GM12891 (cell line): ENCODE measurements around the gene AXDND1.

ENCODE experiments used
- POLR2A ChIP-seq: IDR thresholded peaks from 2 replicates; pipeline ENCODE4 v1.6.1; 2011; ENCODE audit warnings: low read depth, low read length, control low read depth
- POU2F2 ChIP-seq: IDR thresholded peaks from 2 replicates; pipeline ENCODE4 v1.6.1; 2011; ENCODE audit warnings: low read depth, mild to moderate bottlenecking, control low read depth, low read length, moderate library complexity

DNA sequence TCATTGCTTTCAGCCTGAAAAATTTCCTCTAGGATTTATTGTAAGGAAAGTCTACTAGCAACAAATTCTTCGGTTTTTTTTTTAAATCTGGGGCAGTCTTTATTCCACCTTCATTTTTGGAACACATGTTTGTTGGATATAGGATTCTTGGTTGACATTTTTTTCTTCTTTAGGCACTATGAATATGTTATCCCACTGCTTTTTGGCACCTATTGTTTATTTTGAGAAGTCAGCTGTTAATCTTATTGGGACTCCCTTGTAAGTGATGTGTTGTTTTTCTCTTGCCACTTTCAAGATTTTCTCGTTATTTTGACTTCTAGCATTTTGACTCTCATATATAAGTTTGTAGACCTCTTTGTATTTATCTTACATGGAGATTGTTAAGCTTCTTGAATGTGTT, 110.7 kb downstream of the AXDND1 start:
- no peak for TF ChIP-seq POLR2A
- TF ChIP-seq POU2F2: no peak
